GM19328 (cell line): Measurements from ENCODE around the gene ESPN.
A peak's percentile ranks its signal among the peaks of the same experiment; 100 is the strongest.
"Not testable (repeated sequence)": the region's sequence is repeated elsewhere in the genome, so short reads cannot be mapped to it uniquely, and the experiment has no call there.

ENCODE experiments used
- ATAC-seq: cut with Tn5 transposase; IDR thresholded peaks from one replicate; pipeline ENCODE4 v1.9.1; 2021; ENCODE audit warnings: mild to moderate bottlenecking, moderate library complexity; ENCODE audit not compliant: unreplicated experiment

ESPN gene

GRCh38 chr1:6424619-6425593, at the start of gene ESPN:
ESPN (plus strand) TSS chr1:6424776; CDS start chr1:6424956, 180 bp downstream.
- ATAC-seq, result no peak

- ATAC-seq, result no peak
Measured at GRCh38 chr1:6378096-6378746, 46.4 kb upstream of the ESPN start.

- no peak for ATAC-seq
Measured at GRCh38 chr1:6380037-6380436, 44.5 kb upstream of the ESPN start.

GRCh38 chr1:6384135-6384534, 40.4 kb upstream of the ESPN start:
- ATAC-seq, result no peak

GRCh38 chr1:6384962-6385361, 39.6 kb upstream of the ESPN start:
- ATAC-seq, result no peak

GRCh38 chr1:6385488-6386191, 38.9 kb upstream of the ESPN start:
- no peak for ATAC-seq

GRCh38 chr1:6386371-6386949, 38.1 kb upstream of the ESPN start:
- no peak for ATAC-seq

GRCh38 chr1:6389971-6390370, 34.6 kb upstream of the ESPN start:
- ATAC-seq, result no peak

GRCh38 chr1:6391951-6392808, 32.4 kb upstream of the ESPN start:
- no peak for ATAC-seq

GRCh38 chr1:6392809-6393399, 31.7 kb upstream of the ESPN start:
- peak; percentile 18 for ATAC-seq

- peak; percentile 75 for ATAC-seq
Measured at GRCh38 chr1:6393400-6394187, 31.0 kb upstream of the ESPN start, which contains the start of gene ACOT7. ACOT7 (minus strand) TSS chr1:6393767; CDS start chr1:6393399, 368 bp downstream.

- not testable (repeated sequence) for ATAC-seq
Measured at GRCh38 chr1:6395130-6395529, 29.4 kb upstream of the ESPN start.

- not testable (repeated sequence) for ATAC-seq
Measured at GRCh38 chr1:6395781-6396244, 28.8 kb upstream of the ESPN start.

GRCh38 chr1:6396998-6397397, 27.6 kb upstream of the ESPN start:
- ATAC-seq, result no peak

- ATAC-seq, result no peak
Measured at GRCh38 chr1:6397844-6398441, 26.6 kb upstream of the ESPN start.

GRCh38 chr1:6399294-6399693, 25.3 kb upstream of the ESPN start:
- ATAC-seq, result no peak

- ATAC-seq, result no peak
Measured at GRCh38 chr1:6401673-6402072, 22.9 kb upstream of the ESPN start.

- no peak for ATAC-seq
Measured at GRCh38 chr1:6408023-6408422, 16.6 kb upstream of the ESPN start.
